ENCODE results near the gene RFX8.
"Not testable (repeated sequence)": the region's sequence is repeated elsewhere in the genome, so short reads cannot be mapped to it uniquely, and the experiment has no call there.

RFX8 gene

GRCh38 chr2:101371636-101372035, 103.3 kb downstream of the RFX8 start:
- DNase-seq: no peak

- no peak for DNase-seq
Observed at GRCh38 chr2:101369100-101369499, 105.8 kb downstream of the RFX8 start.

- DNase-seq: no peak
Observed at GRCh38 chr2:101368376-101368775, 106.5 kb downstream of the RFX8 start.

GRCh38 chr2:101367508-101367907, 107.4 kb downstream of the RFX8 start:
- DNase-seq: no peak

- DNase-seq: no peak
Observed at GRCh38 chr2:101364878-101365277, 110.0 kb downstream of the RFX8 start.

GRCh38 chr2:101362777-101363176, 112.1 kb downstream of the RFX8 start:
- no peak for DNase-seq

GRCh38 chr2:101362316-101362715, 112.6 kb downstream of the RFX8 start:
- DNase-seq: no peak

- DNase-seq: no peak
Observed at GRCh38 chr2:101361522-101361921, 113.4 kb downstream of the RFX8 start.

- no peak for DNase-seq
Observed at GRCh38 chr2:101361121-101361520, 113.8 kb downstream of the RFX8 start.

- DNase-seq: no peak
Observed at GRCh38 chr2:101360232-101360631, 114.7 kb downstream of the RFX8 start.

- no peak for DNase-seq
Observed at GRCh38 chr2:101359410-101359954, 115.4 kb downstream of the RFX8 start.

GRCh38 chr2:101357376-101357775, 117.5 kb downstream of the RFX8 start:
- no peak for DNase-seq

GRCh38 chr2:101356521-101356920, 118.4 kb downstream of the RFX8 start:
- DNase-seq: no peak

GRCh38 chr2:101356055-101356454, 118.9 kb downstream of the RFX8 start:
- DNase-seq: no peak

- no peak for DNase-seq
Observed at GRCh38 chr2:101355401-101356054, 119.4 kb downstream of the RFX8 start.

GRCh38 chr2:101354420-101355311, 120.2 kb downstream of the RFX8 start:
- no peak for DNase-seq

- not testable (repeated sequence) for DNase-seq
Observed at GRCh38 chr2:101352631-101353030, 122.3 kb downstream of the RFX8 start.

- DNase-seq: no peak
Observed at GRCh38 chr2:101351207-101351606, 123.7 kb downstream of the RFX8 start.

- no peak for DNase-seq
Observed at GRCh38 chr2:101349893-101350662, 124.8 kb downstream of the RFX8 start.

- no peak for DNase-seq
Observed at GRCh38 chr2:101348883-101349282, 126.0 kb downstream of the RFX8 start.

Measured in OCI-M1 (cell line).